HCT116 (cell line): ENCODE results near the gene C1orf174. TPM values are rescaled to one million over a fixed set of nuclear protein-coding genes. Genes with fewer than 3 reads are reported as not detected.
A peak's percentile ranks its signal among the peaks of the same experiment; 100 is the strongest.

Source experiments
- ATAC-seq: fragments of 200-7000 bp; cut with Tn5 transposase; 2 replicates; pipeline ENCODE4 v1.9.1; 2020; ENCODE audit warnings: mild to moderate bottlenecking, moderate library complexity
- BruUV-seq: library from RNA; stranded (reverse); fragments of 400-500 nt; replicated peaks from 2 replicates; lab custom pipeline; 2021; lab: Mats Ljungman, UMichigan
- CTCF ChIA-PET: fragments of 300-600 bp; sonication (Branson Sonifier 250); formaldehyde crosslinking; loops from one replicate; lab custom pipeline; 2021; ENCODE audit warnings: antibody characterized with exemption; lab: Charles Lee
- POLR2A ChIA-PET: fragments of 300-600, 350-600 bp; sonication (Branson Sonifier 250); formaldehyde crosslinking; loops from one replicate; lab custom pipeline; 2021; ENCODE audit warnings: antibody characterized with exemption; lab: Charles Lee
- RAD21 ChIA-PET, 2 experiments: fragments of 300-600 bp; sonication (Branson Sonifier 250); formaldehyde crosslinking; loops; one replicate each; lab custom pipeline; 2023; ENCODE audit warnings: low total read pairs in 2 of 2; ENCODE audit not compliant: uncharacterized antibody in 2 of 2, unreplicated experiment in 2 of 2, low non-redundant PET in 1 of 2; lab: Charles Lee
- DNase-seq: peaks from one replicate; pipeline ENCODE4 v3.0.0-alpha.2; 2010; ENCODE audit warnings: low read depth, low spot score
- H2AFZ ChIP-seq: fragments of 200-600 bp; shearing (Covaris generic), sonication (generic); 2 replicates; pipeline ENCODE4 v1.6.1; 2017; ENCODE audit warnings: low read depth, mixed run types, mixed read lengths, antibody characterized with exemption, low read length; ENCODE audit not compliant: poor library complexity, severe bottlenecking
- H3K27ac ChIP-seq: 2 replicates; pipeline ENCODE4 v1.5.1; 2012; ENCODE audit warnings: low read depth, low read length
- H3K27me3 ChIP-seq: fragments of 200-600 bp; sonication (generic); 2 replicates; pipeline ENCODE4 v1.6.1; 2016; ENCODE audit warnings: mixed run types, low read length, mixed read lengths; ENCODE audit not compliant: insufficient read depth
- H3K36me3 ChIP-seq, 2 experiments: fragments of 200-500 bp in 1 of 2; fragments of 200-600 bp in 1 of 2; sonication (Bioruptor generic) in 1 of 2; sonication (generic) in 1 of 2; 2 replicates each; pipeline versions ENCODE4 v1.5.1 to v1.6.1; 2014 to 2016; ENCODE audit warnings: low read length in 2 of 2, inconsistent platforms in 1 of 2, mixed read lengths in 1 of 2, mixed run types in 1 of 2; ENCODE audit not compliant: insufficient read depth in 2 of 2, control insufficient read depth in 1 of 2
- H3K4me1 ChIP-seq, 2 experiments: fragments of 200-600 bp in 1 of 2; sonication (generic) in 1 of 2; 2 replicates each; pipeline versions ENCODE4 v1.5.1 to v1.6.1; 2012 to 2017; ENCODE audit warnings: low read length in 2 of 2, inconsistent platforms in 1 of 2, mild to moderate bottlenecking in 1 of 2, mixed read lengths in 1 of 2, mixed run types in 1 of 2, moderate library complexity in 1 of 2; ENCODE audit not compliant: insufficient read depth in 2 of 2, control insufficient read depth in 1 of 2
- H3K4me2 ChIP-seq: fragments of 200-600 bp; sonication (generic); 2 replicates; pipeline ENCODE4 v1.6.1; 2017; ENCODE audit warnings: mixed run types, low read length, mixed read lengths
- H3K4me3 ChIP-seq, 2 experiments: fragments of 200-600 bp in 1 of 2; sonication (generic) in 1 of 2; replicated peaks in 1 of 2; 2 replicates each; pipeline ENCODE4 v1.5.1; 2011 to 2016; ENCODE audit warnings: low read length in 2 of 2, control low read depth in 1 of 2, low read depth in 1 of 2, mild to moderate bottlenecking in 1 of 2, mixed read lengths in 1 of 2, mixed run types in 1 of 2
- H3K79me2 ChIP-seq: fragments of 200-600 bp; sonication (generic); 2 replicates; pipeline ENCODE4 v1.6.1; 2017; ENCODE audit warnings: mild to moderate bottlenecking, mixed run types, low read length, moderate library complexity, mixed read lengths; ENCODE audit not compliant: insufficient read depth
- H3K9ac ChIP-seq: fragments of 200-600 bp; sonication (generic); 2 replicates; pipeline ENCODE4 v1.6.1; 2016; ENCODE audit warnings: low read length, mixed read lengths
- H3K9me2 ChIP-seq: fragments of 200-600 bp; sonication (generic), shearing (Covaris generic); 2 replicates; pipeline ENCODE4 v1.6.1; 2017; ENCODE audit warnings: mixed run types, mild to moderate bottlenecking, moderate library complexity; ENCODE audit not compliant: insufficient read depth
- H3K9me3 ChIP-seq, 2 experiments: fragments of 200-500 bp in 1 of 2; fragments of 200-600 bp in 1 of 2; sonication (Bioruptor generic) in 1 of 2; sonication (generic) in 1 of 2; 2 replicates each; pipeline ENCODE4 v1.6.1; 2014 to 2017; ENCODE audit warnings: low read length in 2 of 2, mixed read lengths in 2 of 2, inconsistent platforms in 1 of 2, low read depth in 1 of 2, mild to moderate bottlenecking in 1 of 2, mixed run types in 1 of 2, moderate library complexity in 1 of 2; ENCODE audit not compliant: control insufficient read depth in 1 of 2, insufficient read depth in 1 of 2
- H4K20me1 ChIP-seq: fragments of 200-600 bp; sonication (generic), shearing (Covaris generic); 2 replicates; pipeline ENCODE4 v1.6.1; 2017; ENCODE audit warnings: mixed run types, mild to moderate bottlenecking, moderate library complexity; ENCODE audit not compliant: insufficient read depth
- CBX3 ChIP-seq: IDR thresholded peaks from 2 replicates; pipeline ENCODE4 v1.6.1; 2012; ENCODE audit warnings: low read depth
- ELF1 ChIP-seq: IDR thresholded peaks from 2 replicates; pipeline ENCODE4 v1.6.1; 2012; ENCODE audit warnings: low read depth, borderline replicate concordance
- EZH2 ChIP-seq: fragments of 200-600 bp; sonication (generic); IDR thresholded peaks from 2 replicates; pipeline ENCODE4 v1.6.1; 2017; ENCODE audit warnings: antibody characterized with exemption, mixed run types
- EZH2phosphoT487 ChIP-seq: fragments of 200-600 bp; IDR thresholded peaks from 2 replicates; pipeline ENCODE4 v1.6.1; 2018; ENCODE audit warnings: antibody characterized with exemption, borderline replicate concordance
- FOSL1 ChIP-seq: IDR thresholded peaks from 2 replicates; pipeline ENCODE4 v1.6.1; 2012; ENCODE audit warnings: low read depth
- JUND ChIP-seq: IDR thresholded peaks from 2 replicates; pipeline ENCODE4 v1.6.1; 2012
- POLR2AphosphoS5 ChIP-seq: IDR thresholded peaks from 2 replicates; pipeline ENCODE4 v1.6.1; 2011; ENCODE audit warnings: mild to moderate bottlenecking, low read depth, low read length, moderate library complexity
- REST ChIP-seq: IDR thresholded peaks from 2 replicates; pipeline ENCODE4 v1.6.1; 2012; ENCODE audit warnings: low read depth
- SIN3A ChIP-seq: IDR thresholded peaks from 2 replicates; pipeline ENCODE4 v1.6.1; 2012; ENCODE audit warnings: low read depth
- SRF ChIP-seq: IDR thresholded peaks from 2 replicates; pipeline ENCODE4 v1.6.1; 2012; ENCODE audit warnings: low read depth
- ZFX ChIP-seq: fragments of 450-650 bp; IDR thresholded peaks from 2 replicates; pipeline ENCODE4 v1.6.1; 2017
- intact Hi-C: fragments of 100-400 bp; cut with micrococcal nuclease; formaldehyde crosslinking; loops from 2 replicates; pipeline ENCODE4 v1.10.0; 2022
- total RNA-seq: library from RNA; stranded (reverse); gene quantifications from one replicate; pipeline ENCODE4 v1.2.1, GENCODE V29; 2021; ENCODE audit not compliant: unreplicated experiment
- TF ChIP-seq, protein P1 (sequence below), 3 experiments: fragments of 200-600 bp in 1 of 3; sonication (generic) in 1 of 3; IDR thresholded peaks in 2 of 3; conservative IDR thresholded peaks in 1 of 3; 2 replicates each; pipeline ENCODE4 v1.5.1; 2012 to 2017; ENCODE audit warnings: low read depth in 2 of 3, low read length in 2 of 3, antibody characterized with exemption in 1 of 3, borderline replicate concordance in 1 of 3, control low read depth in 1 of 3, mild to moderate bottlenecking in 1 of 3, mixed read lengths in 1 of 3, mixed run types in 1 of 3, moderate library complexity in 1 of 3; ENCODE audit not compliant: insufficient read depth in 1 of 3

The C1orf174 gene
- total RNA-seq, 1 experiment from 2014 or later: 33.7 TPM

GRCh38 chr1:3900150-3900968, at the start of gene C1orf174 (continued):
- TF ChIP-seq, protein P1, sequence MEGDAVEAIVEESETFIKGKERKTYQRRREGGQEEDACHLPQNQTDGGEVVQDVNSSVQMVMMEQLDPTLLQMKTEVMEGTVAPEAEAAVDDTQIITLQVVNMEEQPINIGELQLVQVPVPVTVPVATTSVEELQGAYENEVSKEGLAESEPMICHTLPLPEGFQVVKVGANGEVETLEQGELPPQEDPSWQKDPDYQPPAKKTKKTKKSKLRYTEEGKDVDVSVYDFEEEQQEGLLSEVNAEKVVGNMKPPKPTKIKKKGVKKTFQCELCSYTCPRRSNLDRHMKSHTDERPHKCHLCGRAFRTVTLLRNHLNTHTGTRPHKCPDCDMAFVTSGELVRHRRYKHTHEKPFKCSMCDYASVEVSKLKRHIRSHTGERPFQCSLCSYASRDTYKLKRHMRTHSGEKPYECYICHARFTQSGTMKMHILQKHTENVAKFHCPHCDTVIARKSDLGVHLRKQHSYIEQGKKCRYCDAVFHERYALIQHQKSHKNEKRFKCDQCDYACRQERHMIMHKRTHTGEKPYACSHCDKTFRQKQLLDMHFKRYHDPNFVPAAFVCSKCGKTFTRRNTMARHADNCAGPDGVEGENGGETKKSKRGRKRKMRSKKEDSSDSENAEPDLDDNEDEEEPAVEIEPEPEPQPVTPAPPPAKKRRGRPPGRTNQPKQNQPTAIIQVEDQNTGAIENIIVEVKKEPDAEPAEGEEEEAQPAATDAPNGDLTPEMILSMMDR (IDR thresholded peaks at IDR 0.05 in 2 of 3, conservative IDR thresholded peaks at IDR 0.05 in 1 of 3; ENCODE audit: borderline replicate concordance in 1 of 3, insufficient read depth in 1 of 3, low read depth in 2 of 3, low read length in 2 of 3): no peak
- TF ChIP-seq FOSL1: no peak
- TF ChIP-seq SIN3A: peak; percentile 45; the same call in 1 of the 2 replicates
- no peak for TF ChIP-seq EZH2
- TF ChIP-seq, all 23 proteins: peak for 10

- H3K4me1 ChIP-seq: no peaks in the 10 kb centered on the region
- POLR2A ChIA-PET: no interaction called here
- CTCF ChIA-PET: no interaction called here
- RAD21 ChIA-PET: no interaction called here
- H3K9ac ChIP-seq: no peak overlapping the region
- intact Hi-C loops: no loop called here
- no TSS peak for BruUV-seq
- H3K4me2 ChIP-seq: no peak overlapping the region
- H3K9me3 ChIP-seq: no peaks in the 10 kb centered on the region
- TF ChIP-seq ZFX (no peak), EZH2phosphoT487 (no peak), JUND (no peak), CBX3 (no peak), ELF1 (no peak), REST (no peak), SRF (no peak), POLR2AphosphoS5 (no peak)
- H2AFZ ChIP-seq: no peak overlapping the region
- DNase-seq (no peak), ATAC-seq (no peak)
- H3K36me3 ChIP-seq: no peaks in the 10 kb centered on the region
- no peak overlapping the region for H3K27ac ChIP-seq
- no peak overlapping the region for H3K4me3 ChIP-seq
- H3K27me3 ChIP-seq: peaks cover 11% of the 10 kb centered on the region; the same call in 1 of the 2 replicates
- no peaks in the 10 kb centered on the region for H4K20me1 ChIP-seq
- H3K79me2 ChIP-seq: no peaks in the 10 kb centered on the region
- H3K9me2 ChIP-seq: no peaks in the 10 kb centered on the region
Observed at GRCh38 chr1:3948344-3948743, 48.3 kb upstream of the C1orf174 start.
